Cerebellar cortex (tissue), 1 donor: ENCODE data around the gene CTAG1A.
"Not testable (repeated sequence)": the region's sequence is repeated elsewhere in the genome, so short reads cannot be mapped to it uniquely, and the experiment has no call there.

Source experiments
- DNase-seq: peaks from one replicate; pipeline ENCODE4 v3.0.0-alpha.2; 2015; ENCODE audit warnings: low spot score

CTAG1A gene

DNA sequence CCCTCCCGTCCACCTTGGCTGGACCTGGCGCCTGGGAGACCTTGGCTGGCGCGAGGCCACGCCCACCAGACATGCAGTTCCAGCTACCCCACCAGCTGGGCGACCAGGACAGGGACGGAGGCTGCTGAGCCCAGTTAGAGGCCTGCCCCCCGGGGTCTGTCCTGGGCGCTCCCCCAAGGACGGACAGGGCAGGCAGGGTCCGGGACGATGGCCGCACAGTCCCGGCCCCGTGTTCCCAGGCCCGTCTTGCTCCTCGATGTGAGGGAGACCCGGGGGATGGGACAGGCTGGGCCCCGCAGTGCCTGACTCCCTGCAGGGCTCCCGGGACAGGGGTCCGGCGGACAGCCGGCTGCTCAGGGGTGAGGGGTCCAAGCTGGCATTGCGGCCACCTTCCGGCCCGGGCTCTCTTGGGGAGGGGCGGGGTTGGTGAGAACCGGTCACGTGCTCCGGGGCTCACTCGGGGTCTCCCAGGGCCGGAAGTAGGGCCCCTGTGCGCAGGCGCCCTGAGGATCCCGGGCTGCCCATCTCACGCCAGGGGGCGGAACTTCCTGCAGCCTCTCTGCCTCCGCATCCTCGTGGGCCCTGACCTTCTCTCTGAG lies at the start of gene CTAG1A:
Gene CTAG1A, plus strand, starts transcription at position 549 of the 599 bp plus-strand sequence. CDS start 74 bp downstream, outside the sequence.
- not testable (repeated sequence) for DNase-seq

- DNase-seq = no peak
Observed at GRCh38 chrX:154535892-154536291, 49.0 kb upstream of the CTAG1A start.

DNA sequence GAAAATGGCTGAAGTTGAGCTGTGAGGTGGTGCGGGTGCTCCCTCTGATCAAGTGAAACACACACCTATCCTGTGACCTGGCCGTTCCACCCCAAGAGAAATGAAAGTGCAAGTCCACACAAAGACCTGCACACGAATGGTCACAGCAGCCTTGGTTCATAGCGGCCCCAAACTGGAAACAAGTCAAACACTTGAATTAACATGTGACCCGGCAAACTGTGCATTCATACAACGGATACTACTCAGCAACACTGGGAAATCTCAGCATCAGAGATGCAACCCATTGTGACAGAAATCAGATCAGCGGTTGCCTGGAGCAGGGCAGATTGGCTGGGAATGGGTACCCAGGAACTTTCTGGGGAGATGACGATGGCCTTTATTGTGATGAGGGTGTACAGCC lies 45.9 kb upstream of the CTAG1A start:
- DNase-seq = no peak

DNA sequence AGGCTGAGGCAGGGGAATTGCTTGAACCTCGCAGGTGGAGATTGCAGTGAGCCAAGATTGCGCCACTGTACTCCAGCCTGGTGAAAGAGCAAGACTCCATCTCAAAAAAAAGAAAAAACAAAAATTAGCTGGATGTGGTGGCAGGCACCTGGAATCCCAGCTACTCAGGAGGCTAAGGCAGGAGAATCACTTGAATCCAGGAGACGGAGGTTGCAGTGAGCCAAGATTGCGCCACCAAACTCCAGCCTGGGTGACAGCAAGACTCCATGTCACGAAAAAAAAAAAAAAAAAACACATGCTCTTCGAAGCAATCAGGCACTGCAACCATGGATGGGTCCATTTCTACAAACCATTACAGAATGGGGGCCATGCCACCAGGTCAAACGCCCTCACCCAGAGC lies 44.6 kb upstream of the CTAG1A start:
- DNase-seq = not testable (repeated sequence)

GRCh38 chrX:154540897-154541535 lies 43.9 kb upstream of the CTAG1A start:
- no peak for DNase-seq

- no peak for DNase-seq
Observed at GRCh38 chrX:154541589-154541895, 43.4 kb upstream of the CTAG1A start.

GRCh38 chrX:154541896-154542722 lies 42.8 kb upstream of the CTAG1A start:
- DNase-seq = peak; percentile 32

- peak; percentile 55 for DNase-seq
Observed at GRCh38 chrX:154542723-154543424, 42.1 kb upstream of the CTAG1A start.

- no peak for DNase-seq
Observed at GRCh38 chrX:154545673-154546274, 39.2 kb upstream of the CTAG1A start.

DNA sequence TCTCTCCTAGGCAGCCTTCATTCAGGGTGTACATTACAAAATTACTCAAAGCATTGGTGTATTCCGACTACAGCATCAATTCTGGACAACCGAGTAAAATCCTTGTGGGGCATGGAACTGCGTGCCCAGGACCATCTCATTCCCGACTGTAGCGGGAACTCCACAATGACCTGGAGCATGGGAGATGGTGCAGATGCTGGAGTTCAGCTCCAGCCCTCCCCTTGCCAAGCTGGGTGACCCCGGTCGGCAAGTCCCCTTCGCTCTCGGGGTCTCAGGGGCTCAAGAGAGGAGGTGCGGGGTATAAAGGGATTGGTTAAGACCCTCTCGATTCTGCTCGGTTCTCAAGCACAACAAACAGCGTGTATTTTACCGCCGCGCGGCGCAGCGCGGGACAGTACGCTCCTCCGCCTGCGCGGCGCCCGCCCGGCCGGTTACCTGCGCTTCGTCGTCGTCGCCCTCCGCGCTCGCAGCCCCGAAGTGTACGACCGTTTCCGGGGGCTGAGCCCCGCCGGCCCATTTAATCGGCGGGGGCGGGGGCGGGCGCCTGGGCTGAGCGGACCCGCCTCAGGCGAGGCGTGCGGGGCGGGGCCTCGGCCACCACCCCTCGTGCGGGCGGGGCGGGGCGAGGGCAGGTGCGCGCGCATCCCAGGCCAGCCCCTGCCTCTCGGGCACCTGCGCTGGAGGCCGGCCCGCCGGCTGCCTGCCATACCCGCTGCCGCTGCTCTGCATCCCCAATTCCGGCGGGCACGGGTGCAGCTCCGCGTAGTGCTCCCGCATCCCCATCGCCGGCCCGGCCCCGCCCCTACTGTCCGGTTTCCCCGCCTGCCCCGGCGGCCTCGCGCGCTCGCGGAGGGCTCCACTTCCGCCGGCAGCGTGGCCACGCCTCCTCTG lies 38.3 kb upstream of the CTAG1A start, which contains the start of gene G6PD:
Gene G6PD, minus strand, starts transcription at position 493 of the 891 bp plus-strand sequence. CDS start 691 bp downstream, outside the sequence.
- DNase-seq = no peak

GRCh38 chrX:154547245-154548027 lies 37.5 kb upstream of the CTAG1A start, which contains the start of gene IKBKG:
TSS of gene IKBKG (plus strand) at chrX:154547620. CDS start at chrX:154552003, 4,383 bp downstream.
- peak; percentile 90 for DNase-seq

GRCh38 chrX:154548028-154548316 lies 37.0 kb upstream of the CTAG1A start:
- DNase-seq = no peak

DNA sequence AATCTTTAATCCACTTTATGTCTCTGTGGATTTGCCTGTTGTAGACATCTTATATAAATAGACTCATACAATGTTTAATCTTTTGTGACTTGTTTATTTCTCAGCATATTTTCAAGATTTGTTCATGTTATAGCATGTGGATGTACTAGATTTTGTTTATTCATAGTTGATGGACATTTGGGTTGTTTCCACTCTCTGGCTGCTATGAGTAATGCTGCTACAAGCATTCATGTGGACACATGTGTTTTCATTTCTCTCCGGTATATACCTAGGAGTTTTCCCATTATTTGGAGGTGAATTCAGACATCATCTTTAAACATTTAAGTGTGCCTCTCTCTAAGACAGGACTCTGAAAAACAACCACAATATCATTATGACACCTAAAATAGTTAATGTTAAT lies 35.2 kb upstream of the CTAG1A start:
- no peak for DNase-seq

DNA sequence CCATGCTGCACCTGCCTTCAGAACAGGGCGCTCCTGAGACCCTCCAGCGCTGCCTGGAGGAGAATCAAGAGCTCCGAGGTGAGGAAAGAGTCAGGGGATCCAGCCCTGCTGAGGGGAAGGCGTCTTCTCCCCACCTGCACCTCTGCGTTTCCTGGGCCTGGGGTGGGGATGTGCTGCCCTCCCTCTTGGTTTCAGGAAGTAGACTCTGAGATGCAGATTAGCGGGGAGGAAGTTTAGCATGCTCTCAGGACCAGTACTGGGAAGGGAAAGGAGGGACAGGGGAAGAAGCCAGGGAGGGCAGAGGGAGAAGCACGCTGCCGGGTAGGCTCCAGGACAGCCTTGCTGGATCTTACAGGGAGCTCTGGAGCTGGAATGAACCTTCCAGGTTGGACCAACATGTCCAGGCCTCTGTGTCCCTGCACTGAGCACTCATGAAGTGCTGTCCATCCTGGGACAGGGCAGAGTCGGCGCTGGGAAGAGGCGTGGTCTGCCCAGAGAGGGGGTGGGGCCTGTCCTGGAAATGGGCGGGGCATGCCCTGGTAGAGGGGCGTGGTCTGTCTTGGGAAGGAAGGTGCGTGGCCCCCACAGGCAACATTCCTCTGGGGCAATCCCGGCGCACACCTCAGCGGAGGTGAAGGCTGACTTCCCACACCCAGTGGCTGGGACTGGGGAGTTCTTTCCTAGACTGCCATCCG lies 32.7 kb upstream of the CTAG1A start:
- not testable (repeated sequence) for DNase-seq

DNA sequence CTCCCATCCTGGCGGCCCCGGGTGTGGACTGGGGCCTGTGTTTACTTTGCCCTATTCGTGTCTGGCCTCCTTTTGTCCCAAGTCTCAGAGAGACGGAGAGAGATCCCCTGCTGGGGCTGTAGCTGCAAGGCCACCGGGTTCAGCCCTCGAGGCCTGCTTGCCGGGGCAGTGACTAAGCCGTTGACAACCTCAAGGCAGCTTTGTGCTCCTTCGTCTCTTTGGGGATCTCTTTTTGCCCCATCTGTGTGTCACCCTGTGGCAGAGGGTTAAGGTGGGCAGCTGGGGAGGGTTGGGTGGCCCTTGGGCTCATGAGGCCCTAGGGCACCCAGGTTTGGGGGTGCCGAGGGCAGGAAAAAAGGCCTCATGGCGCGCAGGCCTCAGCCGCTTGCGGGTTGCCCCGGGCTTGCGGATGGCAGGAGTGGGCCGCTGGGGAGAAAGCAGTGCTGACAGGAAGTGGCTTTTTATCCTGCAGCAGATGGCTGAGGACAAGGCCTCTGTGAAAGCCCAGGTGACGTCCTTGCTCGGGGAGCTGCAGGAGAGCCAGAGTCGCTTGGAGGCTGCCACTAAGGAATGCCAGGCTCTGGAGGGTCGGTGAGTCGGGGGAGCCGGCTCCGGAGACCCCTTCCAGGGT lies 26.8 kb upstream of the CTAG1A start:
- not testable (repeated sequence) for DNase-seq

DNA sequence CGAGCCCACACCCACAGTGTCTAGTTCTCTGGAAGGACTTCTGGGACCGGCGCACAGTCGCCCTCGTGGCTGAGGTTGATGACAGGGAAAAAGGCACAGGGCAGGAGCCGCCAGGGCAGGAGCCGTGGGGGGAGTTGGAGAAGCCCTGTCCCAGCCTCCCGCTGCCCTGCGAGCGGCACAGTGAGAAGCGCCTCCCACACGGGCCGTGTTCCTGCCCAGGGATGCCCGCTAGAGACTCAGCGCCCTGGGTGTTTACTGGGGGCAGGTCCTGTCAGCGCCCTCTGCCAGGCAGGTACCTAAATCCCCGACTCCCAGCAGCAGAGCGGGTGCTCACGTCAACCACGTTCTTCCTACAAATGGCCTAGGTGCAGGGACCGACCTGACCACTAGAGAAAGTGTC lies 26.0 kb upstream of the CTAG1A start:
- not testable (repeated sequence) for DNase-seq

GRCh38 chrX:154560326-154560725 lies 24.6 kb upstream of the CTAG1A start:
- DNase-seq = not testable (repeated sequence)

- DNase-seq = not testable (repeated sequence)
Observed at GRCh38 chrX:154562295-154562694, 22.6 kb upstream of the CTAG1A start.

- DNase-seq = not testable (repeated sequence)
Observed at GRCh38 chrX:154570361-154570760, 14.6 kb upstream of the CTAG1A start.
